ENCODE measurements around the gene STMND1.

GRCh38 chr6:17054647-17055046 is 47.2 kb upstream of the STMND1 start:
- TF ChIP-seq ARNT (IDR thresholded peaks at IDR 0.05) (no peak), FOXK2 (IDR thresholded peaks at IDR 0.05) (no peak), SUZ12 (IDR thresholded peaks at IDR 0.05) (no peak), BHLHE40 (IDR thresholded peaks at IDR 0.05; ENCODE audit: borderline replicate concordance) (no peak), LEF1 (IDR thresholded peaks at IDR 0.05; ENCODE audit: borderline replicate concordance) (no peak), SP1 (IDR thresholded peaks at IDR 0.05) (no peak), FOXA1 (IDR thresholded peaks at IDR 0.05) (no peak)
- TF ChIP-seq, protein P1, sequence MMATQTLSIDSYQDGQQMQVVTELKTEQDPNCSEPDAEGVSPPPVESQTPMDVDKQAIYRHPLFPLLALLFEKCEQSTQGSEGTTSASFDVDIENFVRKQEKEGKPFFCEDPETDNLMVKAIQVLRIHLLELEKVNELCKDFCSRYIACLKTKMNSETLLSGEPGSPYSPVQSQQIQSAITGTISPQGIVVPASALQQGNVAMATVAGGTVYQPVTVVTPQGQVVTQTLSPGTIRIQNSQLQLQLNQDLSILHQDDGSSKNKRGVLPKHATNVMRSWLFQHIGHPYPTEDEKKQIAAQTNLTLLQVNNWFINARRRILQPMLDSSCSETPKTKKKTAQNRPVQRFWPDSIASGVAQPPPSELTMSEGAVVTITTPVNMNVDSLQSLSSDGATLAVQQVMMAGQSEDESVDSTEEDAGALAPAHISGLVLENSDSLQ (IDR thresholded peaks at IDR 0.05) = no peak

All from HEK293T (cell line).